ENCODE data around the gene CITED2.
A peak's percentile ranks its signal among the peaks of the same experiment; 100 is the strongest.
"Not testable (repeated sequence)": the region's sequence is repeated elsewhere in the genome, so short reads cannot be mapped to it uniquely, and the experiment has no call there.

Gene CITED2, protein sequence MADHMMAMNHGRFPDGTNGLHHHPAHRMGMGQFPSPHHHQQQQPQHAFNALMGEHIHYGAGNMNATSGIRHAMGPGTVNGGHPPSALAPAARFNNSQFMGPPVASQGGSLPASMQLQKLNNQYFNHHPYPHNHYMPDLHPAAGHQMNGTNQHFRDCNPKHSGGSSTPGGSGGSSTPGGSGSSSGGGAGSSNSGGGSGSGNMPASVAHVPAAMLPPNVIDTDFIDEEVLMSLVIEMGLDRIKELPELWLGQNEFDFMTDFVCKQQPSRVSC

DNA sequence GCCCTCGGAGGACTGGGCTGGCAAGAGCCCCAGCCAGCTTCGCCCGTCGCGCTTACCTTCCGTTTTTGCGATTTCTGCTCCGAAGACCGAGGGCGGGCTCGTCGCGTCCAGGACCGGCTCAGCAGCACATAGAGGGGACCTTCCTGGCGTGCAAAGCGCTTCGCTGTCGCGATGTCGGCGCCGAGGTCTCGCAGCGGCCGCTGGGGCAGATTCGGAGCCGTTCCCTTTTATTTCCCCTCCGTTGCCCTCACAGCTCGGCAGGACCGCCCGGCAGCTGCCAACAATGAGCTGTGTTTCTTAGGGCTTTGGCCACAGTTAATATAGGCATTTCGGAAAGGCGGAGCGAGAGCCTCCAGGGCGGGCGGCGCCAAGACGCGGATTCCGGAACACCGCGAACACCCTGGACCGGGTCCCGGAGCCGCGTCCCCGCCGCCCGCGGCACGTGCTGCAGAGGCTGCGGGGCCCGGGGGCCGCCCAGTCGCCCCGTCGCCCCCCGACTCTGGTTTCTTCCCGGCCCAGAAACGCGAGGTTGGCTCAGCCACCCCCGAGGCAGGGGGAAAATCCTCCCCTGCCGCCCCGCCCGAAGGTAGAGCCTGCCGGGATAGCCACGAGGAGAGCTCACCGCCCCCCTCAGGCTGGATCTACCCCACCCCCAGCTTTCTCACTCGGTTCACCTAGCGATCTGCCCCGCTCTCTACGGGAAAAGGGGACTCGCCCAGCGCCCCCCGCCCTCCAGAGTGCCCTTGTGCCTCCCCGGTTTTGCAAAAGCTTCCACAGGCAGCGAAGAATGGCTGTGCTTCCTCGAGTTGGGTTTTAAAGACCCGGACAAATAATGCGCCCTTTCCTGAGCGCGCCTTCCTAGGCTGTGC, at the start of gene CITED2:
Gene CITED2, minus strand, starts transcription at position 292 of the 869 bp plus-strand sequence. CDS start 704 bp downstream, outside the sequence.
- DNase-seq = peak; percentile 52 to 85

DNA sequence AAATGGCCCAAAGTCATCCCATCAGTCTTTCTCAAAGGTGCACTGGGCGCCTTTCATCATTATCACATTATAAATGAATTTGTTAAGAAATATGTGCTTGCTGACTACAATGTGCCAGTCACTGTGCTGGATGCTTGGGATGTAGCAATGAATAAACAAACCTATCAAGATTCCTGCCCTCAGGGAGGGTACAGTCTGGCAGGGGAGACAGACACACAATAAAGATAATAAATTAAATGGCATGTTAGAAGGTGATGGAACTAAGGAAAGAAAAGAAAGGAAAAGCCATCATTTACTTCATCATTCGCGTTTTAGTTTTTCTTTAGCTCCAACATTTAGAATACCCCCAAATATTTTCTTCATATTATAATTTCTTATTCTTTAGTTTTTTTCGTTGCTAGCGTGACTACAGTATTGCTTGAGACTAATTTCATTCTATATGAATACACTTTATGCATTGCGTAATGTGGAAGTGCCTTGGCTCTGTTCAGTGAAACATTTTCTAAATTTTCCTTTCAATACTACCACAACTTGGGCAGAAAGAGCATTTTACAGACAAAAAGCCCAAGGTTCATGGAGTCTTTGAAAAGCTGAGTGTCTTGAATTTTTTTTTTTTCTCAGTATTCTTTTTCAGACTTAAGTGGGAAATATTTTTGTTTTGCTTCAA, 48.7 kb upstream of the CITED2 start:
- DNase-seq = no peak

DNA sequence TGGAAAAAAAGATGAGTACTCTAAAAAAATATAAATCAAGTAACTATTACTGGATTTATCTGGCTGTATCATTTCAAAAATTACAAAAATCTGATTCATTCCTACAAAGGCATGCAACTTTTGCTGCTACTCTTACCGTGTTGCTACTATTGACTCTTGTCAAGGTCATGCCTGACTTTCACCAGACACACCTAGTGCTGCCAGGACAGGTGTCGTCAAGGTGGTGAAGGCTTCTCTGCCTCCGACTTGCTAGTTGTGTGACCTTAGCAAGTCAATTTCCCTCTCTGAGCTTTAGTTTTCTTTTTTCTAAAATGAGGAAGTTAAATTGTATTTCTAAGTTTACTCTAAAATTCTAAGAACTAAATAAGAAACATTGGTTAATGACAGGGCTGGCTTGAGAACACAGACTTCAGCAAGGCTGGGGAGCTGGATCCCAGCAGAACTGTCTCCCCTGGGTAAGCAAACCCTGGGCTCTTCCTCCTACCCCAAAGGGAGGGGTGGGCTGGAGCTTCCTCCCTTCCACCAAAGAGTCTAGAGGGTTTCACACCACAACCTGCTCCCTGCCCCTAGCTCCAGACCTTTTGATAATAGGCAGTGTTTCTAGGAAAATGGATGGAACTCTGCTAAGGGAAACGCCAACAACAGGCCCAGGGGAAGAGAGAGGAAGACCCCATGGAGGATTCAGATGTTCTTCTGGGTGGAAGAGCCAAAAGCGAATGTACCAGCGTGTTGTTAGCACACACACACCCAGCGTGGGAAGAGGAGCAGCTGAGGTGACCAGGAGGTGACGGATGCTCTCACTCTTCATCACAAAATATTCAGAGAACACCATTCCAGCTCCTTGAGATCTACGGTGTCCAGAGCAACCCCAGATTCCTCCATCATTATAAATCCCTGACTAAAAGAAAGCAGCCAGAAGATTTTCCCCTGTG, 47.9 kb upstream of the CITED2 start:
- no peak for DNase-seq

DNA sequence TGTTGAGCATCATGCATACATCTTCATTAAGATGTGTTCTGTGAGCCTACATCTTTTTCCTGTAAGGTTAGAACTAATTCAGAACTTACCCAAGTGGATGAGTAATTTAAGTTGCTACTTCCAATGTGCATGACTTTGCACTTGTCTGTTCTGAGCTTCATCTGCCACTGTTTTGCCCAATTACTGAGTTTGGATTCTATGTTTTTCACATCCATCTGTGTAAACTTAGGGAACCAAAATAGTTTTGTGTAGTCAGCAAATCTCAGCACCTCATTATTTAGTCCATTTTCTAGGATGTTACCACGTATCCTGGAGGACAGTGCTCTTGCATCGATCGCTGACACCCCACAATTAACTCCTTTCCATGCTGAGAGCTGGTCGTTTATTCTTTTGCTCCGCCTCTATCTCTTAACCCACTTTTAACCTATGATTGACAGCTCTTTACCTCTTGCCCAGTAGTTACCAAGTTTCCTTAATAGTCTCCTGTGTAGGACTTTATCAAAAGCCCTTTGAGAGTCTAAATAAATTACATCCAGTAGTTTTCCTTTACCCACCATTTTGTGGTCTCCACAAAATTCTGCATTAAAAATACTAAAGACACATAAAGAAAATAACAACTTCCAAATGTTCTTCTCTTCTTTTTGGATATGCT, 44.2 kb upstream of the CITED2 start:
- DNase-seq = no peak

DNA sequence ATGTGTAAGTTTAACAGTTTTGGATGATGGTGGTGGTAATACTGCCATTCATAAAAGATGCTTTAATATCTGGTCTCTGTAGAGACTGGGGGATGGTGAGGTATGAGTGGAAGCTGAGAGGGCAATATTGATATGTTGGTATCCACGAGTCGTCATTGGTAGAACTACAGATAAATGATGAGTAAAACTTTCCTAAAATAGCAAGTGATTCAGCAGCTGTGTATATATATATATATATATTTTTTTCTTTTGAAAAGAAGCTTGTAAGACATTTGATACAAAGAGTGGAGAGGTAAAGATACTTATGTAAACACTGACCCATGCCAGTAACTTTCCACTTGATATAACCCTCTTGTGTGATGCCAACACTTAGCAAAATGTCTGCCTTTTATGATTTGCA, 41.7 kb upstream of the CITED2 start:
- no peak for DNase-seq

DNA sequence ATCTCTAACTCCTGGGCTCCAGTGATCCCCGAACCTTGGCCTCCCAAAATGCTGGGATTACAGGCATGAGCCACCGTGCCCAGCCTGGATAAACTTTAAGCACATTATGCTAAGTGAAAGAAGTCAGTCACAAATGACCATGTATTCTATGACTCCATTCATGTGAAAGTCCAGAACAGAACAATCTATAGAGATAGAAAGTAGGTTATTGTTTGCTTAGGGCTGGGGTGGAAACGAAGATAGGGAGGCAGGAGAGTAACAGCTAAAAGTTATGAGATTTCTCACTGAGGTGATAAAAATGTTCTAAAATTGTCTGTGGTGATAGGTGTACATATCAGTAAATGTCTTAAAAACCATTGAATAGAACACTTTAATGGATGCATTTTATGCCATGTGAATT, 40.9 kb upstream of the CITED2 start:
- no peak for DNase-seq

- DNase-seq = not testable (repeated sequence)
Observed at GRCh38 chr6:139412103-139412502, 37.7 kb upstream of the CITED2 start.

DNA sequence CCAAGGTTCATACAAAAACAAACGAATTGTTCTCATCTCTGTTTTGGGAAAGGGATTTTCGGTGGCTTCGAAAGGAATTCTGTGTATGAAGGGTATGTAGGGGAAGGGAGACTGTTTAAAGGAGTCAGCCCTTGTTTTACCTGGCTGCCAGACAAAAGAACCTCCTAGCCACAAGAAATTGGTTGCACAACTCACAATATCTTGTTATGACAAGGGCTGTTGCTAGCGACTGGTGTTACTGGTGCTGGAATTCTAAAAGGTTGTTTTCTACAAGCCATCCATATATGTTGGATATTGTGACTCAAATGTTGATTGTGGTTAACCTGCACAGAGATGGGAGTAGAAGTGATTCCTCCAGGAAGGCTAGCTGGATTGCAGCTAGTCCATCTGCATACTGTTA, 34.6 kb upstream of the CITED2 start:
- no peak for DNase-seq

GRCh38 chr6:139407718-139408222, 33.3 kb upstream of the CITED2 start:
- DNase-seq = no peak

DNA sequence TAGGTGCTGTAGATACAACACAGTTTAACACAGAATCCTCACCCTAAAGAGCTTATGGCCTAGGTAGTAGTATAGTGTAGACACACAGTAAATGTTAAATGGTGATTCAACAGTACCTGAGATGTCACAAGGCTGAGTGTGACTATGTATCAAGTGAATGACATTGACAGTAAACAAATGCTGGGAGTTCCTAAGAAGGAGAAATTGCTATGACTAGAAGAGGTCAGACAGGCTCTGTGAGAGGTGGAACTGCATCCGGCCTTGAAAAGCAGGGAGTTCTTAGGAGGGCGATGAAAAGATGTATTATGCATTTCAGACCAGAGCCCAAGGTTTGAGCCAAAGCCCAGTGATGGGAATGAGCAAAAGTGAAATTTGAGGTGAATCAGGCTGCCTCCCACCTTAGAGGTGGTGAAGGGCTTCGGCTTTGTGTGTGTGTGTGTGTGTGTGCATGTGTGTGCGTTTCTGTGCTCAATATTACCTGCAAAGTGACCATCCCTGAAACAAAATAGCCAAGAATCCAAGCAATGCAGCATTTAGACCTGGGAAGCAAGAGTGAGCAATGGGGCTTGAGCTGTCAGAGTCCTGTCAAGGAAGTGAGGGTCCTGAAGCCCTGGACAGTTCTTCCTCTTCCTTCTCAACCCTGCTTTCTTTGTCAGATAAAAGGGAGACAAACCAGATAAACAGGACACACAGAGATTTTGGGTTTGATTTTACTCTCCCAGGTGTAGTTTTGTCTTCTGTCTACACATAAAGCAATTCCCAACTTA, 32.3 kb upstream of the CITED2 start:
- no peak for DNase-seq

DNA sequence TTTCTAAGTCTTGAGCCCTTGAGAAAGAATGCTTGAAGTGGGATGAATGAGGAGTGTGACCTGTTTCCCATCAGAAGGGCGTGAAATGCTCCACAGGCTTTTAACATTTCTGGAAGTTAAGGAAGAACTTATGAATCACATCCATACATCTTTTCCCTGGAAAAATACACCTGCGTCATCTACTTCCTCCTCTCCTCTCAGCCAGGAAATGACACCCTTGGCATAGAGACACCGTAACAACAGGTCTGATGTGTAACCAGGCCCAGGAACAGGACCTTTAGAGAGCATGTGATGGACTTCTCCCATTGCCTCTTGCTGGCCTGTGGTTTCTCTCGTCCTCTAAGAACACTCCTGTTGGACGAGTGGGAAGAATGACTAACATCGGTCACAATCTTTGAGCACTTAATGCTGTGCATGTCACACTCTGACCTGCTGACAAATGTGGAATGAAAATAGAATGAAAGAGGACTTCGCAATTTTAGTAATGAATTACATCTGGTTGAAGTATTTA, 28.5 kb upstream of the CITED2 start:
- DNase-seq = no peak

- no peak for DNase-seq
Observed at GRCh38 chr6:139398658-139399057, 24.2 kb upstream of the CITED2 start.

DNA sequence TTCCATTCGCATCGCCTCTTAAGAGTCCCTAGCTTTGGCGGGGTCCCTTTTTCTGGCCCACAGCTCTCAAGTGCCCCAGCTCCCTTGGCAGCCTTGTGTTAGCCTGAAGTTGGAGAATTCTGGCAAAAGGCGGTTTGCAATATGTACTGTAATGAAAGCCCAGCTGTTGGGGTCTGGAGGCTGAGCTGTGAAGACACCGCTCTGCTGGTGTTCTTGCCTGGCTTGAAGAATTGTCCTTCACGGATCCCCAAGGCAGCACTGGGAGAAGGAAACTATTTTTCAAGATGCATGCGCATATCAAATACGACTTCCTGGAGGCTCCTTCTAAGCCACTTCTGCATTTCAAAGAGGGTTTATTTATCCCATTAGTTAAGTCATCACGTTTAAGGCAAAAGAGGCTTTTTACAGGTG, 21.4 kb upstream of the CITED2 start:
- DNase-seq = no peak

DNA sequence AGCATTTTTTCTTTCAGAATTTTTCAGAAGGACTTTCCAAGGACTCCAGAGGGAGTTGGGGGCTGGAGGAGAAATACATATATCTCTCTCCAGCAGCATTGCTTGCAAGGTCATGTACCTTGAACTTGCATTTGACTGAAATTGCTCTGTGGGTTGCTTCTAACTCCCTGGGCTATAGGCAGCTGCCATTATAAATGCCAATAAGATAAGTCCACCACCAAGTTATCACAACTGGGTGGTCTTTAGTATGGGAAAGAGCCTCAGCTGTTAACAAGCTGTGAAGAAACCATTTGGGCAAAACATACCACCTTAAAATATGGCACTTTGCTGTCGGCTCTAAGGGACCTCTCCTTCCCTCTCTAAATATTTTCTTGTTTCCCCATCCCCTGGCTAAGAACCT, 20.9 kb upstream of the CITED2 start:
- no peak for DNase-seq

DNA sequence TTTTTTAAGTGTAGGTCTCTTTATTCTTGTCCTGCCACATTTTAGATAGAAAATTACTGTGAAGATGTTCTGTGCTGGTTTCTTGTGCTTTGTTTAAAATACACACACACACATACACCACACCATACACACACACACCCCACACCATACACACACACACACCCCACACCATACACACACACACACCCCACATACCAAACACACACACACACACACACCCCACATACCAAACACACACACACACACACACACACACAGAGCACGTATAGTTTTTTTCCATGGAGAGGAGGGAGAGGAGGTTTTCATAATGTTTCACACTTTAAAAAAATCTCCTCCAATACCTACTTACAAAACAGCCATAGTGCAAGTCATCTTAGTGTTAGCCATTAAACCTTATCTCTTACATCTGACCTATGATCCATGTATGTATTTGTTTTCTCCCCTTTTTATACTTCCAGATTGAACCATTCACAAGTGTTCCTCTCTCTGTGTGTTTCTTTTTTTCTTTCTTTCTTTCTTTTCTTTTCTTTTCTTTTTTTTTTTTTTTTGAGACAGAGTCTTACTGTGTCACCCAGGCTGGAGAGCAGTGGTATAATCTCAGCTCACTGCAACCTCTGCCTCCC, 19.7 kb upstream of the CITED2 start:
- no peak for DNase-seq

GRCh38 chr6:139392794-139393193, 18.3 kb upstream of the CITED2 start:
- DNase-seq = no peak

DNA sequence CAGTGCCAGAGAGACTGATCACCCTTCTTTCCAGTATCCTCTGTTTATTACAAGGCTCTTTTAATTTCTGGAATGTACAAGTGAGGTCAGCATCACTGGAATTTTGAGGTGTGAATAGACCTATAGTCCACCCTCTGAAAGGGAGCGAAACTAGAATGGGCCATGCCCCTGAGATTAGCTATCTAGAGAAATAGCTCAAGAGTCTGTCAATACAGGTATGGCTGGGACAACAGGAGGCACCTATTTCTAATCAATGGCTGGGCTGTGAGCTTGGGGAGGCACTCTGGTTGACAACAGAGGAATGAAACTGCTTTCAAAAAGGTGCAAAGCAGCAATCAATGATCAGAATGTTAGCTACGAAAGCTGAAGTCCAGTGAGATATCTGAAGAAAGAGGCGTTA, 17.3 kb upstream of the CITED2 start:
- DNase-seq = no peak

DNA sequence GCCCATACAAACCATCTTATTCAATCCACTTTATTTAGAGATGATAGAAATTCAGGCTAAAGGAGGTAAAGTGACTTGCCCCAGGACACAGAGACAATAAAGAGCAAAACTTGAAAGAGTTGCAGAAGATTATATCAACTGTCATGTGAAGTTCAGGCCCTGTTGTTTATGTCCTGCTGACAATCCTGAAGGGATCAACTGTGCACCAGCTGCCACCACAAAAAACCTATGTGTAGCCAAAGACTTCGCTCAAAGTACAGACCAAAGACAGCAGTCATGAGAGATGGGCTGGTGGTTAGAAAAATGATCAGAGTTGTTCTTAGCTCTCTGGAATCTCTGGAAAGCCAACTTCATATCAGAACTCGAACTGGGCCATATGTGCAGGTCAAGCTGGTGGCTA, 16.0 kb upstream of the CITED2 start:
- no peak for DNase-seq

DNA sequence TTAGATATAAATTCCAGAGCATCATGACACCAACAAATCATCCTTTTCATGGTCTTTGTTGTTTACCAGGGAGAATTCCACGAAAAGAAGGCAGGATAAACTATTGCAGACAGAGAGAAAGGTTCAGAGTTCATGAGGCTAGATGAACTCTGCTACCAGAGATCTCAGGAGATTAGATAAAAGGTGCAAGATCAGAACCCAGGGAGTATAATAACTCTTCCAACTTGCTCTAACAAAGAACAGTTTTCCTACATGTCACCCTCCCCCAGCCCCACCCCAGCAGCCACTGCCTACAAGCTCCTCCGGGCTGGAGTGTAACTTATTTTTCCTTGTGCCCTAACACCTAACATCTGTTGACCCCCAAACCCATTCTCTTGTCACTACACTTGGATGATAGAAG, 13.9 kb upstream of the CITED2 start:
- DNase-seq = no peak

GRCh38 chr6:139386404-139386803, 12.0 kb upstream of the CITED2 start:
- DNase-seq = no peak

Measured in cerebellar nuclear complex (tissue), 1 donor.